ENCODE results near the gene TP53TG5.
A peak's percentile ranks its signal among the peaks of the same experiment; 100 is the strongest.

TP53TG5 gene

DNA sequence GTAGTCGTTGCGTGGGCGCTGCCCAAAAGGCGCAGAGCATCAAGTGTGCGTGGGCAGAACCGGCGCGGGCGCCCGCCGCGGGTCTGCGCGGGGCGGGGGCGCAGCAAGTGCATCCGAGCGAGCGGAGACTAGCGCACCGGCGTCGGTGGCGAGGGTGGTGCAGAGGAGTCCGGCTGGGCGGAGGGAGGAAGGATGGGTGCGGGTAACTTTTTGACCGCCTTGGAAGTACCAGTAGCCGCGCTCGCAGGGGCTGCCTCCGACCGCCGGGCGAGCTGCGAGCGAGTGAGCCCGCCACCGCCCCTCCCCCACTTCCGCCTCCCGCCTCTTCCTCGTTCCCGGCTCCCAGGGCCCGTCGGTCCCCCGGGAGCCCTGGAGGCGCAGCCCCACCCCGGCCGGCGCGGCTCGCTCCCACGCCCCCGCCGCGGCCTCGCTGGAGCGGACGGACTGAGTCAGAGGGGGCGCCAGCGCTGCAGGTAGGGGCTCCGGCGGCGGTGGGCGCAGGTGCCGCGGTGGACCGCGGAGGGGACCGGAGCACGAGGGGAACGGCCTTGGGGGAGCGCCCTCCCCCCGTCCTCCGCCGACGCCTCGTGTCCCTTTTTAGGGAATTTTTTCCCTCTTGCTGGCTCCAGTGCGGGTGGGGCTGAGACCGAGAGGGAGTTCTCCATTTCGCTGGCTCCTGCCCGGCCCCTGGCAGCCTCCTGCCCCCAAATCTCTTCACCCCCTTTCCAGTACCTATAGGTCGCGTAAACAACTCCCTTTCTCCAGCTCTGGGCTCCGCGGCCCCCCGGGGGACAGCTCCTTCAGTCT is 28.3 kb upstream of the TP53TG5 start:
- H3K4me3 ChIP-seq (ENCODE audit: low read depth, low read length) = peak overlapping the region; percentile 67

DNA sequence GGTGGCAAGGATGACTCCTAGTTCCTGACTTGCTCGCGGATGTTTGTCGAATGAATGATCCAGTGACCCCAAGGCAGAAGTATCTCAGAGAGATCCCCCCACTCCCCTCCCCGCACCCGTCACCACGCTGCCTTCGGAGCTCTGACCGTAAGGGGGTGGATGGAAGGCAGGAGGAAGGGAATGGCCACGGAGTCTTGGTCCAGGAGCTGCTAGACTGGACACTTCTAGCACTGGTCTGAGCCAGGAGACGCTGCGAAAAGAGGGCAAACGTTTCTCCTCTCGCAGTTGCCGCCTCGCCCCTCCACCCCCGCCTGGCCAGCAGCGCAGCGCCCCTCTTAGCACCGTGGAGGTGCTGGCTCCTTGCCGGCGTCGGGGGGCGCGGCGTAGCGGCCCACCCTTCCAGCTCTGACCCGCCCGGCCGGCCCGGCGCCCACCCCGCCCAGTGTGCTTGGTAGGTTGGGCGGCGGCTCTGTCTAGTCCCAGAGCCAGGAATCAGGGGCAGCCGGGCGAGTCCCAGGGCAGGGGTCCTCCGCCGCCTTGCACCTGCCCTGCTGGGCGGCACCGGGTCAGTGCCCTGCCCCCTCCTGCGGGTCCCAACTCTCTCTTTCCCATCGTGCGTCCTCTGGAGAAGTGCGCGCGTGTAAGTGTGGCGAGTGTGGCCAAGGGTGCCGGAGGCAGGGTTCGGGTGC is 27.6 kb upstream of the TP53TG5 start:
- peak overlapping the region; percentile 67 for H3K4me3 ChIP-seq (ENCODE audit: low read depth, low read length)

DNA sequence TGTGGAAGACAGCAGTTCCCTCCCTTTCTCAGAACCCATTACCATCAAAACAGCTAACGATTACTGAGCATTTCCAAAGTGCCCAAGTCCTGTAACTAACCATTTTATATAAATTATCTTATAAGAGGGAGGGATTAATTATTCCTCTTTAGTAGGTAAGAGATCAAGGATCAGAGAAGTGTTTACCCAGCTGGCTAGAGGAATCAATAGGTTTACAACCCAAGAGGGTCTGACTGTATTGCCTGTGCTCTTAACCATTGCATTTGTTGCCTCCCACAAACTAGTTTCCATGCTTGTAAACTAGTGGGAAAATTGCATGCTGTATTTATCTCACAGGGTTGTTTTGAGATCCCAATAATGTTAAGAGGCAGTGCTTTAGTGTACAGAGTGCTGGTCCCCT is 26.3 kb upstream of the TP53TG5 start:
- no peak overlapping the region for H3K4me3 ChIP-seq (ENCODE audit: low read depth, low read length)

DNA sequence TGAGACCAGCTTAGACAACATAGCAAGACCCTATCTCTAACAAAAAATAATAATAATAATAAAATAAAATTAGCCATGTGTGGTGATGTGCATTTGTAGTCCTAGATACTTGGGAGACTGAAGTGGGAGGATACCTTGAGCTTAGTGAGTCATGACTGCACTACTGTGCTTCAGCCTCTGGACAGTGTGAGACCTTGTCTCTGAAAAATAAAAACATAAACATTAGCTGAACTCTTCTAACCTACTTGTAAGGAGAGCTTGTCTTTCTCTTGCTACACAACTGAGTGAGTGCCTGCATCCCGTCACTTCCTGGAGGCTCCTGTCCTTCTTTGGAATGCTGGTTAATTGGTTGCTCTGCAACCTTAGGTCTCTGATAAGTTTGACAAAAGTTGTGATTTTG is 24.8 kb upstream of the TP53TG5 start:
- no peak overlapping the region for H3K4me3 ChIP-seq (ENCODE audit: low read depth, low read length)

DNA sequence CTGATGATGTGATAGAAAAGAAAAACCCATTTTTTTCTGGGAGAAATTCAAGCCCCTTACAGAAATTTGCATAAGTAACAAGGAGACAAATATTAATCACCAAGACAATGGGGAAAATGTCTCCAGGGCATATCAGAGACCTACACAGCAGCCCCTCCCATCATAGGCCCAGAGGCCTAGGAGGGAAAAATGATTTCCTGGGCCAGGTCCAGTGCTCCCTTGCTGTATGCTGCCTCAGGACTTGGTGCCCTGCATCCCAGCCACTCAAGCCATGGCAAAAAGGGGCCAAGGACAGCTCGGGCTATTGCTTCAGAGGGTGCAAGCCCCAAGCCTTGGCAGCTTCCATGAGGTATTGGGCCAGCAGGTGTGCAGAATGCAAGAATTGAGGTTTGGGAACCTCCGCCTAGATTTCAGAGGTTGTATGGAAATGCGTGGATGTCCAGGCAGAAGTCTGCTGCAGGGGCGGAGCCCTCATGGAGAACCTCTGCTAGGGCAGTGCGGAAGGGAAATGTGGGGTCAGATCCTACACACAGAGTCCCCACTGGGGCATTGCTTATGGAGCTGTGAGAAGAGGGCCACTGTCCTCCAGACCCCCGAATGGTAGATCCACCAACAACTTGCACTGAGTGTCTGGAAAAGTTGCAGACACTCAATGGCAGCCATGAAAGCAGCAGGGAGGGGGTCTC is 22.4 kb upstream of the TP53TG5 start:
- H3K4me3 ChIP-seq (ENCODE audit: low read depth, low read length) = no peak overlapping the region

DNA sequence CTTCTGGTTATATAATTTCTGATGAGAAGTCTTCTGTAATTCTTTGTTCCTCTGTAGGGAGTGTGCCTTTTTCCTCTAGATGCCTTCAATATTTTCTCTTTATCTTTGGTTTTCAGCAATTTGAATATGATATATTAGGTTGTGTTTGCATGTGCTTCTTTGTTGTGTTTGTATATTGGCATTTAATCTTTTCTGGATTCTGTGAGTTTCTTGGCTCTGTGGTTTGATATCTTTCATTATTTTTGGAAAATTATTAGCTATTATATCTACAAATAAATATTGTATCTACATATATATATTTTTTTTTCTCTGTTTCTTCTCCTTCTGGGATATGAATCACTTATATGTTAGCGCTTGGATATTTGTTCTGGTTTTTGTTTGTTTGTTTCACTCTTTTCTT is 20.9 kb upstream of the TP53TG5 start:
- no peak overlapping the region for H3K4me3 ChIP-seq (ENCODE audit: low read depth, low read length)

DNA sequence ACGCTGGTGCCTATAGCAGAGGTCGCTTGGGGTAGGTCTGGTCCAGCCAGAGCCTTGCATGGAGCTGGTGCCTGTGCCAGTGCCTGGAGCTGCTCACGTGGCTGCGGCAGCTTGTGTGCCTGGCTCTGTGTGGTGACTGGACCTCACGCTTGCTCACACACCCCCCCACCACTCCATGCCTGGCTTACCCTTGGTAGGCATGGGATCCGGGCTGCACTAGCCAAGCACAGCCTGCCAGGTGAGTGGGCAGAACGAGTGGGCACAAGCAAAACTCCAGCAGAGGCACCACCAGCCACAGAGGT is 16.9 kb upstream of the TP53TG5 start:
- no peak overlapping the region for H3K4me3 ChIP-seq (ENCODE audit: low read depth, low read length)

DNA sequence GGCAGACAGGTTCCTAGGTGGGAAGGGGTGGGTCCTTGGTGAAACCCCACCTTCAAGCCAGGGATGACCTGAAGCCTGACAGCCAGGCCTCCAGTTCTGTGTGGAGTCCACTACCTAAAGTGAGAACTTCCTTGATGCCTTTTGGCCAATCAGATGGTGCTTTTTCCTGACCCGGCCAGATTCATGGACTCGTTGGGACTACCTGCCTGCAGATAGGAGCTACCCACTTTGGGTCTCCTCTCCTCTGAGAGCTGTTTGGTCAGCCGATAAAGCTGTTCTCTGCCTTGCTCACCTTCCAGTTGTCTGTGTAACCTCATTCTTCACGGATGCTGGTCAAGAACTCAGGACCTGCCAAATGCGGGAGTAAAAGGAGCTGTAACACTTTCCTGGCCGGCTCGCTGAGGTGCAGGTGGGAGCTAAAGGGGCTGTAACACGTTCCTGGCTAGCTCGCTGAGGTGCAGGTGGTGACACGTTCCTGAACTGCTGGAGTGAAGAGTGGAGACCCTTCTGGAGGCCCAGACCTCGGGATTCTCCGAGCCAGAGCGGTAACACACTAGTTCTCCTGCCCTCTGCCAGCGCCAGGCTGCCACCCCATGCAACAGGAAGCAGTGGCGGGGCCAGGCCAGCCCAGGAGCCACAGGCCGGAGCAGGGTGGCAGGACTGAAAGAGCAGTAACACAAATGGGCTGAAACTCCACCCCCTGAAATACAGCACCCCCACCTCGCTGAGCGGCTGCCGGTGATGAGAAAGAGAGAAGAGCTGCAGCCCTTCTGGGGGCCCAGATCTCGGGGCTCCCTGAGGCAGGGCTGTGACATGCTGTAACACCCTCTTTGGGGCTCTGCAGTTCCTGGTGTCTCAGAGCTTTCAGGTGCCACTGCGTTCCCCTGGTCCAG is 16.3 kb upstream of the TP53TG5 start:
- H3K4me3 ChIP-seq (ENCODE audit: low read depth, low read length) = no peak overlapping the region

DNA sequence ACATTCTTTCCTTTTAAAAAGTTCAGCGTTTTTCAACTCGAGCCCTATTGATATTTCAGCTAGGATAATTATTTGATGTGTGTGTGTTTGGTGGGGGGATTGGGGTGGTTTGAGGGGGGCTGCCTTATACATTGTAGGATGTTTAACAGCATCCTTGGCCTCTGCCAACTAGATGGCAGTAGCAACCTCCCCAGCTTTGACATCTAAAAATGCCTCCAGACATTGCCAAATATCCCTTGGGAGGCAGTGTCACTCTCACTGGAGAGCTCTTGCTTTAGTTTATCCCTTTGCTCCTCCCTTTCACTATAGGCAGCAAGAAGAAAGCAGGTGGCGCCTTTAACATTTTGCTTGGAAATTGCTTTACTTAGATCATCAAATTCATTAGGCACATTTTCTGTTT is 14.6 kb upstream of the TP53TG5 start:
- no peak overlapping the region for H3K4me3 ChIP-seq (ENCODE audit: low read depth, low read length)

DNA sequence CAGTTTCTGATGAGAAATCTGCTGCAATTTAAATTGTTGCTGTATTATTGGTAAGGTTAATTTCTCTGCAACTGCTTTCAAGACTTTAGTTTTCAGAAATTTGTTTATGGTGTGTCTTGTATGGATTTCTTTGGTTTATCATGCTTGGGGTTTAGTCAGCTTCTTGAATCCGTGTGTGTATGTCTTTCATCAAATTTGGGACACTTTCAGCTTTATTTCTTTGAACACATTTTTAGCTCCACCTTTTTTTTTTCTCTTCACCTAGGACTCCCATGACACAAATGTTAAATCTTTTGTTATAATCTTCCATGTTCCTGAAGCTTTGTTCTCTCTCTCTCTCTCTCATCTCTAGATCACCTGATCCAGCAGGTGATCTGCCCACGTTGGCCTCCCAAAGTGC is 13.4 kb upstream of the TP53TG5 start:
- no peak overlapping the region for H3K4me3 ChIP-seq (ENCODE audit: low read depth, low read length)

DNA sequence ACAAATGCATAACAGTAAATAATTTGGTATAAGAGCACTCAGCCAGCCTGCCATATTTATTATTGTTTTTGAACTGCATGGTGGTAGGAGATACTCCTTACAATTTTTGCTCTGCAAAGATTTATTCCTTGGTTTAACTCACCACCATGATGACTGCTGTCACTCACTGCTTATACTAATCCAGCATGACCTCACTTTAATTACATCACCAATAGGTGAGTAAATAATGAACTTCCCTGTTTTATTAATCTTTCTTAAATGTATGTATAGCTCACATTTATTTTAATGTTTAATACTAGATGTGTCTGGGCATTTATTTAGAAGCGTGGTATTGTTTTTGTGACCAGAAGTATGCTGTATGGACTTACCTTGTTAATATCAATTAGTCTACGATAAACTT is 12.8 kb upstream of the TP53TG5 start:
- no peak overlapping the region for H3K4me3 ChIP-seq (ENCODE audit: low read depth, low read length)

DNA sequence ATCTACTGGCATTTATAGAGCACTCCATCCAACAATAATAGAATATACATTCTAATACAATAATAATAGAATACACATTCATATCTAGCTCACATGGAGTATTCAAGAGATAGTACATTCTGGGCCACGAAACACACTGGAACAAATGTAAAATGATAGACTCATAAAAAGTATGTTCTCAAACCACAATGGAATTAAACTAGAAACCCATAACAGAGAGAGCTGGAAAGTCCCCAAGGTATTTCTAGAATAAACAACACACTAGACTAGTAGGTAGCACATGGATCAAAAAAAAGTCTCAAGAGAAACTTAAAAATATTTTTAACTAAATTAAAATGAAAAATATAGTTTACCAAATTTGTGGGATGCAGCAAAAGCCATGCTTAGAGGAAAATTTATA is 9.1 kb upstream of the TP53TG5 start:
- no peak overlapping the region for H3K4me3 ChIP-seq (ENCODE audit: low read depth, low read length)

DNA sequence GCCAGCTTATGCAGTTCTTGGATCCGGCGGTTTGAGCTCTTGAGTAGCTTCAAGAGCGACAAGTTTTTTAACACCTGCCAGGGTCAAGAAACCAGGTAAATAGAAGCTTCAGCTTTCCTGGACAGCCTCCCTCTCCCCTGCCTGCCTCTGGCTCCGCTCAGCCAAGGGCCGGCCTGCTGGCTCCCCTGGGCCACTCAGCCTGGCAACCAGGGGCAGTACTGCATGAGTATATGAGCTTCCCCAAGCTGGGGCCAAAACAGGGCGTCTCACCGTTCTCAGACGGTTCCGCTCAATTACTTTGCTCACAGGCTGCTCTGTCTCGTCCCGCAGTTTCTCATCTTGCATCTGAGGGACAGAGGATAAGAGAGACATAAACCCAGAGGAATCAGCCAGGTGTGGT is 856 bp downstream of the TP53TG5 start:
- H3K4me3 ChIP-seq (ENCODE audit: low read depth, low read length) = no peak overlapping the region

DNA sequence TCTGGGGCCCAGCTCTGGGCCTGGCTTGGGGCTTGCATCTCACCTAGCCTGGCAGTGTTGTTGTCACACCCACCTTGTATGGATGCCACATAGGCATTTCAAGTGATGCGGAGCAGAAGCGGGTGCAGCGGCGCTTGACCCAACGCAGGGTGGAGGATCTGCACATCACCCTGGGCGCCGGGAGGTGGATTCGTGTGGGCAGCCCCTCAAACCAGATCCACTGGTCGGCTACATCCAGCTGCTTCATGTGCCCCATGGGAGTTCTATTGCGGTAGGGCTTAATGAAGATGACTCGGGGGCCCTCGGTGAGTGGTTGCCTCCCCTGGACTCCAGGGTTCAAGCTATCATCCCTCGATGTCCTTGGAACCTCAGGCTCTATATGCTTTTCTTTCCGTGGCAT is 3.2 kb downstream of the TP53TG5 start:
- H3K4me3 ChIP-seq (ENCODE audit: low read depth, low read length) = no peak overlapping the region

DNA sequence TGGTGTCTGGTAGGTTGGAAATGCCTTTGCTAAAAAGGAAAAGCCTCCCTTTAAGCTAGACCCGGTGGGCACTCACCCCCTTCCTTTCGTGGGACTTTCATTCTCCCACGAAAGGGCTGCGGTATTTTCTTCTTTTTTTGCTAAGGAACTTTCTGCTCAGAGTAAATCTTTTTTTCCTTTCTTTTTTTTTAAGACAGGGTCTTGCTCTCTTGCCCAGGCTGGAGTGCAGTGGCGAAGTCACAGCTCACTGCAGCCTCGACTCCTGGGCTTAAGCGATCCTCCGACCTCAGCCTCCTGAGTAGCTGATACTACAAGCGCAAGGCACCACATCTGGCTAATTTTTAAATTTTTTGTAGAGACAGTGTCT is 4.0 kb downstream of the TP53TG5 start:
- no peak overlapping the region for H3K4me3 ChIP-seq (ENCODE audit: low read depth, low read length)

DNA sequence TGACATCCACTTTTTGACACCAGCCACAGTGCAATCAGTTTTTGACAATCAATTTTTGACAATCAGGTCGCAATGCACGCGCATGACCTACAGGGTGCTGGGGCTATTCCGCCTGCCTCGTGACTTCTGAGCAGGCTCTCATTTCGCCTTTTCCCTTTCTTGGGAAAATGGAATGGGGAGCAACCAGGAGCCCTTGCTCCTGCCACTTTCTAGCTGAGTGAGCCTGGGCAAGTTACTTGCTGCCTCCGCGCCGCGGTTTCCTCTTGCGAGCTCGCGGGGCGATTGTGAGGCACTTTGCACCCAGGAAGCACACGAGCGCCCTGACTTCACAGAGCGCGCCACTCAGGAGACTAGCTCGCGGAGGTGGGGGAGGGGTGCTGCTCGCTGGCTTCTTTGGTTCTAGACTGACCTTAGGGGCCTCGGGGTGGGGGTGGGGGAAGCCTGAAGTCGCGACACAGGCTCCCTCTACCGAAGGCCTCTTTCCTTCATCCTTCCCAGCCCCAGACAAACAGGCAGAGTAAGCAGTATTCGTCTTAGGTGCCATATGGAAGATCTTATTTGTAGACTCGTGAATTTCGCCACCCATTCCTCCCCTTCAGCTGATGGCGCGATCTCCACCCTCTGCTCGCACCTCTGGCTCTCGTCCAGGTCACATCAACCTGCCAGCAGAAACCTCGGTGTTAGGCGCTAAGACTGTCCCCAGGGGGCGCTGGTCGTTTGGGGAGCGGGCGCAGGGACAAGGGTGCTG is 4.6 kb downstream of the TP53TG5 start:
- peak overlapping the region; percentile 29 for H3K4me3 ChIP-seq (ENCODE audit: low read depth, low read length)

DNA sequence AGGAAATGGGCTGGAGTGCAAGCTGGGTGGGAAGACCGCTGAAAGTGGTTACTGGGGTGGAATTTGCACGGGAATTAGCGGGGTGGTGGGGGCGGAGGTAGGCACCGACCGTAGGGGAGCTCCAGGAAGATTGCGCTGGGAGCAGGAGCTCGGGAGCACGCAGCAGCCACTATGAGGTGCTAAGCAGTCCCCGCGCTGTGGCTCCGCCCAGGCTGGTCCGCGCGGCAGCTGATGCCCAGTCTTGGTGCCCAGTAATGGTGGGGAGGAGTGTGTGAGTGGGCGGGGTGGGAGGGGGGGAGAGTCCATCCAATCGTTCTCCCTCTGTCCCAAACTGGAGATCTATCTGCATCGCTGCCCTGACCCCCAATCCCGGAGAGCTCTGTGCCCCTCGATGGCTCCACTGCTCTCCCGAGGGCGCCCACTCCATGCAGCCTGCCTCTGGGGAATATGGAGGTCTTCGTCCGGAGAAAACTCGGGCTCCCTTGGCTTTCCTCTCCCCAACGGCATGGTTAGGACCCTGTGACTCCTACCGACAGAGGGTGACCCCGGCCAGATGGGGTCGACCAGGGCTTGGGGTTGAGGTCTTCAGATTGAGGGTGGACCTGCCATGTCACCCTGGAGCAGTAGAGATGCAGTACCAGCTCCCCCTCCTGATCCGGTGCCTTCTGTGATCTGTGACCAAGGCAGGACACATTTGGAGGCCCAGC is 5.3 kb downstream of the TP53TG5 start:
- H3K4me3 ChIP-seq (ENCODE audit: low read depth, low read length) = peak overlapping the region; percentile 29

DNA sequence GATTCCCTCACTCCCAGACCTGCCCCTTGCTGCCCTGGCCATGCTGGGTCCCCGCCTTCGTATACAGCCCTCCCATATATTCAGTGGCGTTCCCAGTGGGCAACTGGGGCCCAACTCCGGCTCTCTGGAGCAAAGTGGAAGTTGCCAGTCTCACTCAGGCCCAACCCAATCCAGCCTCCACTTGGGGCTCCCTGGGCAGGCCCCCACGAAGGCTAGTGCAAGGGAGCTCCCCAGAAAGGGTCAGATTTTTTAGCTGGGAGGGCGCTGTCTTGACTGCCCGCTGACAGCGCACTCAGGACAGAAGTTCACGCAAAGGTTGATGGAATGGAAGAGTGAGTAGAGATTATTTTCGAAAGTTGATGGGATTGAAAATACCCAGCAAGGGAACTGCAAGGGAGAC is 5.9 kb downstream of the TP53TG5 start:
- no peak overlapping the region for H3K4me3 ChIP-seq (ENCODE audit: low read depth, low read length)

DNA sequence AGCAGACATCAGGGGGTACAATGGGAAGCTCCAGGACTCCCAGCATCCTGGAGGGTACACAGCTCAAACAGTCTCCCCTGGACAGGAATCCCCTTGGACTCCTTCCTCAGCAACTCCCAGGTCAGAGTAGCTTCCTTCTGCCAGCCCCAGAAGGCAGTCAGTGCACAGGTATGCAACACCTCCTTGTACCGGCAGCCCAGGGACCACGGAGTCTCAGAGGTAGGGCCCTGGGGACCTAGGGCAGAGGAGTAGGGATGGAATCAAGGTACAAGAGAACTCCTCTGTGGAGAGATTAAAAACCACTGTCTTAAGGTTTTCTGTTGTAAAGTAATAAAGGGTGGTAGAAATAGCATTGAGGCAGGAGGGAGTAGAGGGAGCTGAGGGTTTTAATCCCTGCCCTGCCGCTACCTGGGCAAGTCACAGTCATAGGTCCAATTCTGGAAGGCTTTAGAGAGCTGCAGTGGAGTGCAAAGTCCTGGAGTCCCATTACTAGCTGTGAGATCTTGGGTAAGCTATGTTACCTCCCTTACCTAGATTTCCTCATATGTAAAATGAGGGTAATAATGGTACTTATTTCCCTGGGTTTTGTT is 7.5 kb downstream of the TP53TG5 start:
- H3K4me3 ChIP-seq (ENCODE audit: low read depth, low read length) = no peak overlapping the region
